K562 (cell line): ENCODE results near the gene HNF4A. TPM values are rescaled to one million over a fixed set of nuclear protein-coding genes. Genes with fewer than 3 reads are reported as not detected.
A peak's percentile ranks its signal among the peaks of the same experiment; 100 is the strongest.

Source experiments
- ATAC-seq: fragments of 200-7000 bp; cut with Tn5 transposase; 3 replicates; pipeline ENCODE4 v1.9.1; 2020; ENCODE audit warnings: moderate library complexity
- BruUV-seq: library from RNA; stranded (reverse); fragments of 400-500 nt; replicated peaks from 2 replicates; lab custom pipeline; 2021; lab: Mats Ljungman, UMichigan
- CTCF ChIA-PET: fragments of 300-600 bp; formaldehyde crosslinking; extraction: SDS; loops from one replicate; lab custom pipeline; 2021; ENCODE audit warnings: low intra/inter-chr PET ratio; lab: Yijun Ruan, JAX
- POLR2A ChIA-PET: fragments of 300-600, 350-650 bp; sonication (Branson Sonifier 250); formaldehyde crosslinking; extraction: SDS; loops from one replicate; lab custom pipeline; 2021; ENCODE audit warnings: antibody characterized with exemption, inconsistent platforms; lab: Yijun Ruan, JAX
- DNase-seq, 4 experiments: peaks; one replicate each; pipeline versions ENCODE4 v3.0.0 to v3.0.0-alpha.2; 2011 to 2018; ENCODE audit warnings: low spot score in 3 of 4, mixed read lengths in 3 of 4; ENCODE audit errors: extremely low read depth in 1 of 4
- FAIRE-seq: peaks from 2 replicates; lab custom pipeline; 2011; peaks lifted over from hg19 to GRCh38; lab: Jason Lieb, UNC
- H2AFZ ChIP-seq: 2 replicates; pipeline ENCODE4 v1.6.0; 2011; ENCODE audit warnings: low read depth, low read length, control low read depth, inconsistent platforms
- H3K27ac ChIP-seq: fragments of 200-600 bp; 3 replicates; pipeline ENCODE4 v1.8.0; 2011; ENCODE audit warnings: low read depth, mild to moderate bottlenecking, control low read depth, inconsistent platforms, low read length, moderate library complexity, mixed read lengths; ENCODE audit errors: extremely low read depth
- H3K27me3 ChIP-seq, 2 experiments: fragments of 300-600 bp in 1 of 2; 2 replicates in 1 of 2; 3 replicates in 1 of 2; pipeline versions ENCODE4 v1.6.0 to v1.8.0; 2011; ENCODE audit warnings: inconsistent platforms in 2 of 2, low read length in 2 of 2, mild to moderate bottlenecking in 1 of 2, mixed read lengths in 1 of 2, moderate library complexity in 1 of 2; ENCODE audit not compliant: control insufficient read depth in 2 of 2, insufficient read depth in 2 of 2
- H3K36me3 ChIP-seq: fragments of 300-600 bp; 3 replicates; pipeline ENCODE4 v1.8.0; 2011; ENCODE audit warnings: mild to moderate bottlenecking, low read length, inconsistent platforms; ENCODE audit not compliant: control insufficient read depth, insufficient read depth
- H3K4me1 ChIP-seq, 2 experiments: fragments of 200-600 bp in 1 of 2; replicated peaks in 1 of 2; 2 replicates in 1 of 2; 3 replicates in 1 of 2; pipeline versions ENCODE4 v1.5.1 to v1.8.0; 2011; ENCODE audit warnings: inconsistent platforms in 2 of 2, low read length in 2 of 2, mild to moderate bottlenecking in 1 of 2, mixed read lengths in 1 of 2, moderate library complexity in 1 of 2; ENCODE audit not compliant: control insufficient read depth in 2 of 2, insufficient read depth in 2 of 2
- H3K4me2 ChIP-seq: 2 replicates; pipeline ENCODE4 v1.6.1; 2011; ENCODE audit warnings: low read length, control low read depth, inconsistent platforms, mixed read lengths; ENCODE audit not compliant: insufficient read depth
- H3K4me3 ChIP-seq: fragments of 200-600 bp; sonication (generic), shearing (Covaris generic); 2 replicates; pipeline ENCODE4 v1.5.1; 2016; ENCODE audit warnings: control low read depth, inconsistent platforms
- H3K79me2 ChIP-seq: fragments of 200-600 bp; 3 replicates; pipeline ENCODE4 v1.8.0; 2011; ENCODE audit warnings: low read length, inconsistent platforms; ENCODE audit not compliant: control insufficient read depth, insufficient read depth
- H3K9ac ChIP-seq, 2 experiments: 2 replicates each; pipeline versions ENCODE4 v1.6.0 to v1.6.1; 2011; ENCODE audit warnings: low read depth in 2 of 2, low read length in 2 of 2, control low read depth in 1 of 2, inconsistent platforms in 1 of 2, mild to moderate bottlenecking in 1 of 2, mixed read lengths in 1 of 2; ENCODE audit not compliant: insufficient read depth in 1 of 2
- H3K9me1 ChIP-seq: one replicate; pipeline ENCODE4 v1.6.0; 2011; ENCODE audit warnings: inconsistent platforms, mild to moderate bottlenecking, low read length, moderate library complexity; ENCODE audit not compliant: control insufficient read depth, insufficient read depth
- H3K9me3 ChIP-seq: replicated peaks from 2 replicates; pipeline ENCODE4 v1.5.1; 2011; ENCODE audit warnings: low read depth, low read length, inconsistent platforms; ENCODE audit not compliant: control insufficient read depth, insufficient read depth
- H4K20me1 ChIP-seq: replicated peaks from 2 replicates; pipeline ENCODE4 v1.6.1; 2011; ENCODE audit warnings: low read length, inconsistent platforms, mixed read lengths; ENCODE audit not compliant: control insufficient read depth, insufficient read depth
- CEBPG ChIP-seq, 3 experiments: fragments of 200-800 bp in 1 of 3; sonication (Bioruptor generic) in 1 of 3; sonication (generic) in 1 of 3; formaldehyde crosslinking in 1 of 3; IDR thresholded peaks in 2 of 3; conservative IDR thresholded peaks in 1 of 3; 2 replicates each; pipeline versions ENCODE4 v1.6.1 to v1.8.0; 2016 to 2022; ENCODE audit warnings: missing compliant biosample characterization in 2 of 3, missing genetic modification characterization in 2 of 3, mild to moderate bottlenecking in 1 of 3, missing genetic modification reagents in 1 of 3
- CREM ChIP-seq: IDR thresholded peaks from 2 replicates; pipeline ENCODE4 v1.6.1; 2014; ENCODE audit warnings: antibody characterized with exemption, low read depth
- DPF2 ChIP-seq: fragments of 450-650 bp; IDR thresholded peaks from 2 replicates; pipeline ENCODE4 v1.6.1; 2016
- E2F4 ChIP-seq: sonication (generic); formaldehyde crosslinking; IDR thresholded peaks from 2 replicates; pipeline ENCODE4 v1.8.0; 2022; ENCODE audit warnings: mild to moderate bottlenecking, low read depth, missing genetic modification reagents
- E2F6 ChIP-seq, 2 experiments: IDR thresholded peaks; 2 replicates each; pipeline ENCODE4 v1.6.1; 2011; ENCODE audit warnings: borderline replicate concordance in 1 of 2, control low read depth in 1 of 2, low read depth in 1 of 2, low read length in 1 of 2, mild to moderate bottlenecking in 1 of 2, mixed read lengths in 1 of 2, moderate library complexity in 1 of 2; ENCODE audit not compliant: insufficient read depth in 1 of 2, insufficient read length in 1 of 2, poor library complexity in 1 of 2, severe bottlenecking in 1 of 2; ENCODE audit errors: extremely low read depth in 1 of 2
- HSF4 ChIP-seq: fragments of 250-450 bp; sonication (Bioruptor Pico); IDR thresholded peaks from 2 replicates; pipeline ENCODE4 v2.1.2; 2022; ENCODE audit warnings: mild to moderate bottlenecking, moderate library complexity, borderline replicate concordance
- MCM2 ChIP-seq: fragments of 450-650 bp; IDR thresholded peaks from 2 replicates; pipeline ENCODE4 v1.6.1; 2017; ENCODE audit warnings: low read depth, mild to moderate bottlenecking
- PBX2 ChIP-seq, 2 experiments: IDR thresholded peaks in 1 of 2; conservative IDR thresholded peaks in 1 of 2; 2 replicates each; pipeline ENCODE4 v1.6.1; 2016; ENCODE audit warnings: low read depth in 2 of 2, mild to moderate bottlenecking in 1 of 2, missing compliant biosample characterization in 1 of 2, missing genetic modification characterization in 1 of 2, moderate library complexity in 1 of 2
- RCOR1 ChIP-seq, 2 experiments: IDR thresholded peaks; 2 replicates each; pipeline ENCODE4 v1.6.1; 2012; ENCODE audit warnings: low read depth in 2 of 2, low read length in 2 of 2, borderline replicate concordance in 1 of 2, improper control_type of control experiment in 1 of 2
- ZBTB7A ChIP-seq: IDR thresholded peaks from 2 replicates; pipeline ENCODE4 v1.6.1; 2011; ENCODE audit warnings: low read depth, mild to moderate bottlenecking, low read length, moderate library complexity, borderline replicate concordance; ENCODE audit not compliant: control insufficient read depth
- WGBS: fragments of 100-300 bp; shearing (Covaris generic); methylation state at CpG from one replicate; pipeline ENCODE4 v1.1.6; 2016; ENCODE audit warnings: low coverage, mixed read lengths; ENCODE audit not compliant: insufficient coverage; ENCODE audit errors: missing lambda C conversion rate; 5-methylcytosine and 5-hydroxymethylcytosine counted together
- in situ Hi-C: fragments of 300-500 bp; cut with MboI; formaldehyde crosslinking; loops from 4 replicates; pipeline ENCODE4 v1.15.0; 2018; ENCODE audit warnings: inconsistent platforms, mixed read lengths
- intact Hi-C: fragments of 100-400 bp; cut with micrococcal nuclease; formaldehyde crosslinking; loops from 2 replicates; pipeline ENCODE4 v1.14.2; 2022
- polyA plus RNA-seq, 8 experiments: library from polyadenylated mRNA; depleted of rRNA in 4 of 8; stranded (reverse) in 5 of 8; unstranded in 3 of 8; fragments of >200 nt; fragmentation: Nextera tagmentation in 2 of 8; fragmentation: Illumina TruSeq in 1 of 8; extraction: Ambion mirVana in 2 of 8; extraction: Trizol in 1 of 8; gene quantifications; 2 replicates each; pipeline versions ENCODE4 v1.2.1 to v1.2.3, GENCODE V29; 2011 to 2014; ENCODE audit warnings: inconsistent platforms in 1 of 8, missing spikeins in 1 of 8
- total RNA-seq, 7 experiments: library from RNA; depleted of rRNA in 6 of 7; stranded (reverse); fragments of >200 nt in 6 of 7; fragmentation: Illumina TruSeq in 2 of 7; extraction: Trizol in 2 of 7; gene quantifications; 2 replicates each; pipeline versions ENCODE4 v1.2.1 to v1.2.3, GENCODE V29; 2011 to 2021; ENCODE audit warnings: low replicate concordance in 1 of 7

HNF4A gene
- total and polyA plus RNA-seq, 9 of the 15 experiments (the other 6 are each of a cell fraction or from before 2014, with no cell fraction given), result 0.03 to 0.27 (median 0.08) TPM; not detected in 5

GRCh38 chr20:44309763-44310663 is 45.5 kb upstream of the HNF4A start:
- Histone ChIP-seq H3K79me2 (no peaks in the 10 kb centered on the region), H3K4me1 (peaks cover 12 to 15% of the 10 kb centered on the region in 2 experiments), H3K4me3 (peak overlapping the region; percentile 63), H4K20me1 (no peaks in the 10 kb centered on the region), H3K27ac (peak overlapping the region; percentile 20; the same call in 1 of the 3 replicates), H3K9me3 (no peaks in the 10 kb centered on the region), H2AFZ (peak overlapping the region; percentile 93), H3K36me3 (no peaks in the 10 kb centered on the region), H3K4me2 (peak overlapping the region; percentile 92), H3K9me1 (peaks cover 4% of the 10 kb centered on the region), H3K27me3 (no peaks in the 10 kb centered on the region), H3K9ac (peak overlapping the region; percentile 66 to 99)
- BruUV-seq, result no TSS peak
- intact Hi-C loops (loop anchor here (2.0 to 5.0 kb wide), 2 partner anchors 77 to 162 kb away; no protein-coding TSS in a partner anchor), in situ Hi-C loops (loop anchor here (5.0 kb wide), 1 partner anchor 93 kb away; no protein-coding TSS in a partner anchor)
- ATAC-seq (peak; percentile 36), FAIRE-seq (peak; percentile 90), DNase-seq (peak; percentile 56 to 68 (median 62))
- WGBS, result 6% methylated on average over 17 of the region's 17 CpGs
- CTCF ChIA-PET, result interaction anchor here (0.8 to 2.0 kb wide), 4 partner anchors 13 to 194 kb away, joined by 3 to 8 read pairs (median 5); no protein-coding TSS in a partner anchor
- POLR2A ChIA-PET, result interaction anchor here (0.9 kb wide), 1 partner anchor 10 kb away, joined by 3 read pairs; no protein-coding TSS in a partner anchor
- no peak for TF ChIP-seq HSF4
- TF ChIP-seq CREM, result peak; percentile 19; the same call in 1 of the 2 replicates
- TF ChIP-seq E2F4, result 0 out of 2 replicates have a peak, but pooled peaks have one; percentile 1
- no peak for TF ChIP-seq PBX2 (CRISPR knock-in tag; IDR thresholded peaks at IDR 0.05; ENCODE audit: low read depth)
- peak; percentile 57 for TF ChIP-seq PBX2 (tag; conservative IDR thresholded peaks at IDR 0.05; ENCODE audit: low read depth)
- peak; percentile 21; the same call in 1 of the 2 replicates for TF ChIP-seq ZBTB7A
- no peak for TF ChIP-seq E2F6 (IDR thresholded peaks at IDR 0.05; ENCODE audit: borderline replicate concordance in 1 of 2, extremely low read depth in 1 of 2, insufficient read depth in 1 of 2, insufficient read length in 1 of 2, low read depth in 1 of 2, low read length in 1 of 2, poor library complexity in 1 of 2, severe bottlenecking in 1 of 2)
- no peak for TF ChIP-seq CEBPG (CRISPR knock-in tag; IDR thresholded peaks at IDR 0.05)
- TF ChIP-seq CEBPG (tag; conservative IDR thresholded peaks at IDR 0.05 in 1 of 2, IDR thresholded peaks at IDR 0.05 in 1 of 2), result 0 out of 4 replicates have a peak, but pooled peaks of 1 of the 2 experiments have one; percentile 9
- TF ChIP-seq MCM2, result no peak
- 0 out of 2 replicates have a peak, but pooled peaks have one; percentile 26 for TF ChIP-seq DPF2
- peak in 1 of 2 experiments; percentile 22; a peak in 1 of 4 replicates for TF ChIP-seq RCOR1 (IDR thresholded peaks at IDR 0.05; ENCODE audit: borderline replicate concordance in 1 of 2, low read depth in 2 of 2, low read length in 2 of 2)
